GM10248 (cell line): ENCODE data around the gene KLHL30.

Experiments used
- CTCF ChIA-PET: fragments of 300-600 bp; sonication (Branson Sonifier 250); formaldehyde crosslinking; extraction: SDS; loops from one replicate; lab custom pipeline; 2021; ENCODE audit warnings: antibody characterized with exemption; lab: Yijun Ruan, JAX
- POLR2A ChIA-PET: fragments of 350-650 bp; sonication (Branson Sonifier 250); formaldehyde crosslinking; extraction: SDS; loops from one replicate; lab custom pipeline; 2020; ENCODE audit warnings: antibody characterized with exemption; lab: Yijun Ruan, JAX
- DNase-seq: peaks from one replicate; pipeline ENCODE4 v3.0.0; 2012; ENCODE audit errors: extremely low spot score
- TF ChIP-seq, protein P1 (sequence below): IDR thresholded peaks from 2 replicates; pipeline ENCODE4 v1.5.1; 2012; ENCODE audit warnings: mild to moderate bottlenecking, low read depth; ENCODE audit errors: extremely low read depth, missing control alignments, control extremely low read depth

The KLHL30 gene

DNA sequence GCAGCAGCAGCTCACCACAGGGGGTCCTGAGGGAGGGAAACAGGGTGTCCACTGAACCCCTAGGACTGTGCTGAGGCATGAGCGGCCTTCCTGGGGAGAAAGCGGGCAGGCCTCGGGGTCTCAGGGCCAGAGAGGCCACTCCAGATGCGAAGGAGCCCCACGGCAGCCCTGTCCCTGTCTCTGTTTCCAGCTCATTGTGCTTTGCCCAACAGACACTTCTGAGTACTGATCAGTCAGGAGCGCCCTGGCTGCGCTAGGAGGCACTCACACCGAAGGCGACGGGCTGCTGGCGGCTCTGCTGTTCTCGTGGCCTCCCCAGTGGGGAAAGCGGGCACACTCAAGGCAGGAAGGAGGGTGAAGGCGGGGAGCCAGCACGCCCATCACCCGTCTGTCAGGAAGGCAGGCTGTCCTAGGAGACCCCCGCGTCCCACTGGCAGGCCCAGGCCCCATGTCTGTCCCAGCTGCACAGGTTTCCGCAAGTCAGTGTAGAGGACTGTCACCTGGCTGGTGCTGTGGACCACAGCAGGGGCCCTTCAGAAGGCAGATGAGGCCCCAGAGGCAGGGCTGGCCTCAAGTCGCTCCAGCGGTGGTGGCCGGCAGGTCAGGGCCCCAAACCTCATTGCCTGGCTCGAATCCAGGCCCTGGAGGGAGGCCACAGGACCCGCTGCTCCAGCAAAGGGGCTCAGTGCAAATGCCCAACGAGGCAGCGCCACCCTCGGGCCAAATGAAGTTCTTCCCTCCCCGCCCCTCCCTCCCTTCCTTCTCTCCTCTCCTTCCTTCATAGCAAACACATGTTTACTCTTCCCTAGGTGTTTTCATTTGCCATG, 31.6 kb upstream of the KLHL30 start:
- CTCF ChIA-PET: interaction anchor here (1.2 to 1.6 kb wide), 3 partner anchors 139 to 249 kb away, joined by 3 to 4 read pairs (median 3); no protein-coding TSS in a partner anchor
- no peak for DNase-seq
- TF ChIP-seq, protein P1, sequence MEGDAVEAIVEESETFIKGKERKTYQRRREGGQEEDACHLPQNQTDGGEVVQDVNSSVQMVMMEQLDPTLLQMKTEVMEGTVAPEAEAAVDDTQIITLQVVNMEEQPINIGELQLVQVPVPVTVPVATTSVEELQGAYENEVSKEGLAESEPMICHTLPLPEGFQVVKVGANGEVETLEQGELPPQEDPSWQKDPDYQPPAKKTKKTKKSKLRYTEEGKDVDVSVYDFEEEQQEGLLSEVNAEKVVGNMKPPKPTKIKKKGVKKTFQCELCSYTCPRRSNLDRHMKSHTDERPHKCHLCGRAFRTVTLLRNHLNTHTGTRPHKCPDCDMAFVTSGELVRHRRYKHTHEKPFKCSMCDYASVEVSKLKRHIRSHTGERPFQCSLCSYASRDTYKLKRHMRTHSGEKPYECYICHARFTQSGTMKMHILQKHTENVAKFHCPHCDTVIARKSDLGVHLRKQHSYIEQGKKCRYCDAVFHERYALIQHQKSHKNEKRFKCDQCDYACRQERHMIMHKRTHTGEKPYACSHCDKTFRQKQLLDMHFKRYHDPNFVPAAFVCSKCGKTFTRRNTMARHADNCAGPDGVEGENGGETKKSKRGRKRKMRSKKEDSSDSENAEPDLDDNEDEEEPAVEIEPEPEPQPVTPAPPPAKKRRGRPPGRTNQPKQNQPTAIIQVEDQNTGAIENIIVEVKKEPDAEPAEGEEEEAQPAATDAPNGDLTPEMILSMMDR: no peak

DNA sequence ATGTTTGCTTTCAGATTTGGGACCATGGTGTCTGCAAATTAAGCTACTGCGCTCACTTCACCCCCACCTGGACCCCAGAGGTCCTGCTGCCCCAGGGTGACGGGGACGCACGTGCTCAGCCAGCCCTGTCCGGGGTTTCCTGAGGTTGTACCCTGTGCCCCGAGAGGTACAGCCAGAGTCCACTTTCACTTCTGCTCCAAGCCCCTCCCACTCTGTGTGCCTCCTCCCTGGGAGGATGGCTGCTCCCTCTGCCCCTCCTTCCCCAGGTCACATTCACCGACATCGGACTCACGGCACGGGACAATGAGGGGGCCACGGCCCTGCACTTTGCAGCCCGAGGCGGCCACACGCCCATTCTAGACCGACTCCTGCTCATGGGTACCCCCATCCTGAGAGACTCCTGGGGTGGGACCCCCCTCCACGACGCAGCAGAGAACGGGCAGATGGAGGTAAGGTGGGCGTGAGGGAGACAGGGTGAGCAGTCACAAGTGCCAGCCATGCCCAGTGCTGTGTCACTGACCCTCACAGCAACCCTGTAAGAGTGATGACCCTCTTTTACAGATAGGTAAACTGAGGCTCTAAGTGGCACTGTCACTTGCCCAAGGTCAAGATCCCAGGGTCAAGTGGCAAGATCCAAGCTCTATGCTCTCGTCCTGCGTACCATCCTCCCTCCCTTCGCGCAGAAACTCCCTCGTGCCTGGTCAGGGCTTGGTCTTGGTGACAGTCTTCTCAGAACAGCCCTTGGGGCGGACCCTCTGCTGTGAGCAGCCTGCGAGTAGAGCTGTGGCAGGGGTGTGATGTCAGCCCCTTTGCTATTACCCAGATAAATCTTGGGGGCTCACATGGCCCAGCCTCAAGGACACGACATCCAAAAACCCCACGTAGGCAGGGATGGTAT, 30.7 kb upstream of the KLHL30 start:
- ChIA-PET POLR2A (no interaction called here), CTCF (interaction anchor here (1.6 to 1.7 kb wide), 3 partner anchors 140 to 249 kb away, joined by 3 to 4 read pairs (median 4); no protein-coding TSS in a partner anchor)
- peak; percentile 78 for DNase-seq
- TF ChIP-seq, protein P1: no peak

More for the DNA sequence above, 31.6 kb upstream of the KLHL30 start:
- POLR2A ChIA-PET: no interaction called here

DNA sequence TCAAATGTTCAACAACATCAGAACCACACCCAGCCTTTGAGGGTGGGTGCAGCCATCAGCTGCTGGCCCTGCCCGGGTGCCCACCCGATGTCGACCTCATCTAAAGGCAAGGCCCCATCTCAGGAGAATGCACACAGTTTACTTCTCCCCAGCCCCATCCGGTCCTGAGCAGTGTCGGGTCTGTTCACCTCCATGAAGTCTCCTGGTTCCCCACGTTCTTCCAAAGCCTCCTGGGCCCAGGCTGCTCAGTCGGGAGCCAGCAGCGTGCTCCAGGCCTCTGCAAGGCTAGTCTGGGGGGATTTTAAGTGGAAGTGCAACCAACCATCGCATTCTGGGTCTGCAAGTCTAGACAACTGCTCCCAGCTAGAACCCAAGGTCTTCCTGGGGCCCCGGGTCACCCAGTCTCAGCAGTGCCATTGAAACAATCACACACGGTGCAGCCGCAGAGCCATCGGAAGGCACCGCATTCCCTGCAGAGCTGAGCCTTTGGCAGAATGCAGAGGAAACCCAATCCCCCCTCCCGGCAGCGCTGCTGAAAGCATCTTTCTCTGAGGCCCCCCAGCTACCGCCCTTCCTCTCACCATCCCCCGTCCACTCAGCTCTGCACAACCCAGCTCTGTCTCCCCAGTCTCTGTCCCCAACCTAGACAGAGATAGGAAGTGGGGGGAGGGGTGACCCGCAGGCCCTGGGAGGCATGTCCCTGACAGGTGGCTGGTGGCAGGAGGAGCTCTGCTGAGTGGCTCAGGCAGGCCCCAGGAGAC, 29.9 kb upstream of the KLHL30 start:
- TF ChIP-seq, protein P1: no peak
- ChIA-PET CTCF (interaction anchor here (1.0 to 1.7 kb wide), 3 partner anchors 10 to 250 kb away, joined by 3 to 4 read pairs (median 4); no protein-coding TSS in a partner anchor), POLR2A (interaction anchor here (0.5 kb wide), 1 partner anchor 174 kb away, joined by 4 read pairs; no protein-coding TSS in a partner anchor)
- no peak for DNase-seq

DNA sequence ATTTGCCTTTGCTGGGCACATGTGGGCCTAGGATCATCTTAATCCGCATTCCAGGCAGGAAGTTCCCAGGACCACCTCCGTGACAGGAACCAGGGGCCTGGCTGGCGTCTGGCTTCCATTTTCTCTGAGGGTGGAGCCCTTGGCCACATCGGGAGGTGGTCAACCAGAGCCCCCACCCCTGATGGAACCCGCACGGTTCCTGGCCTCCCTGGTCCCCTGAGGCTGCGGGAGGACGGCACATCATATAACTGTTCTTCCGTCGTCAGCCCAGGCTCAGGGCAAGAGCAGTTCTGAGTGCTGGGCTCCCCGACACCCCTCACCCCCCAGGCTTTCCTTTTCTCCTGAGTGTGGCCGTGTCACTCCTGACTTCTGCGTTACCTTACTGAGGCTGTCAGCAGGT, 24.9 kb upstream of the KLHL30 start:
- ChIA-PET CTCF (no interaction called here), POLR2A (no interaction called here)
- TF ChIP-seq, protein P1: no peak
- no peak for DNase-seq

DNA sequence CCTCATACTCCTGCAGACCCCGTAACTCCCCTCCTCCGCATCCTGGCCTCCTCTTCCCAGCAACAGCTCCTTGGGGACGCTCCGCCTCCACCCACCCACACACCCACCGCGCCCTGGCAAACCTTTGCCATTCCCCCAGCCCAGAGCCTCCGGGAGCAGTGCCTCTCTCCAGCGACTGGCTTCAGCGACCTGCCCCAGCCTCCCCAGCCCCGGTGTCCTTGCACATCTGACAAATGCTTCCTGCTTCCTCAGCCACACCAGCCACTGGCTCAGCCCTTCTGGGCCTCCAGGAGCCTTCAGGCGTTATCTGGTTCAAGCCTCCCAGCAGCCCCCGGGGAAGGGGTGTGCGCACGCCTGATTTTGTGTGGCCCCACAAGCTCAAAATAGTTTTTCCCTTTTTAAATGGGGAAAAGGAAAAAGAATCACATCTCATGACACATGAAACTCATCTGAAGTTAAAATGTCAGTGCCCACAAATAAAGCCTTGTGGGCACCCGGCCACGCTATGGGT, 24.1 kb upstream of the KLHL30 start:
- ChIA-PET CTCF (interaction anchor here (2.1 kb wide), 2 partner anchors 14 to 25 kb away, joined by 5 to 6 read pairs; no protein-coding TSS in a partner anchor), POLR2A (no interaction called here)
- TF ChIP-seq, protein P1: no peak
- no peak for DNase-seq
